OCI-LY3 (cell line): ENCODE data around the gene COG8.

ENCODE experiments used
- CTCF ChIP-seq: fragments of 200-600, 300-600 bp; sonication (generic); IDR thresholded peaks from 2 replicates; pipeline ENCODE4 v1.5.1; 2014; ENCODE audit warnings: antibody characterized with exemption, low read length, low read depth
- EZH2phosphoT487 ChIP-seq: fragments of 200-600 bp; shearing (Covaris generic); IDR thresholded peaks from 2 replicates; pipeline ENCODE4 v1.6.1; 2018; ENCODE audit warnings: antibody characterized with exemption, mixed run types, low read depth

GRCh38 chr16:69382421-69382820 is 43.1 kb upstream of the COG8 start:
- TF ChIP-seq CTCF: no peak
- no peak for TF ChIP-seq EZH2phosphoT487
